HG03097 (cell line): ENCODE results near the gene COA8.
"Not testable (repeated sequence)": the region's sequence is repeated elsewhere in the genome, so short reads cannot be mapped to it uniquely, and the experiment has no call there.

Experiments
- ATAC-seq: cut with Tn5 transposase; IDR thresholded peaks from one replicate; pipeline ENCODE4 v1.9.1; 2021; ENCODE audit not compliant: unreplicated experiment, low FRiP score

COA8 gene

DNA sequence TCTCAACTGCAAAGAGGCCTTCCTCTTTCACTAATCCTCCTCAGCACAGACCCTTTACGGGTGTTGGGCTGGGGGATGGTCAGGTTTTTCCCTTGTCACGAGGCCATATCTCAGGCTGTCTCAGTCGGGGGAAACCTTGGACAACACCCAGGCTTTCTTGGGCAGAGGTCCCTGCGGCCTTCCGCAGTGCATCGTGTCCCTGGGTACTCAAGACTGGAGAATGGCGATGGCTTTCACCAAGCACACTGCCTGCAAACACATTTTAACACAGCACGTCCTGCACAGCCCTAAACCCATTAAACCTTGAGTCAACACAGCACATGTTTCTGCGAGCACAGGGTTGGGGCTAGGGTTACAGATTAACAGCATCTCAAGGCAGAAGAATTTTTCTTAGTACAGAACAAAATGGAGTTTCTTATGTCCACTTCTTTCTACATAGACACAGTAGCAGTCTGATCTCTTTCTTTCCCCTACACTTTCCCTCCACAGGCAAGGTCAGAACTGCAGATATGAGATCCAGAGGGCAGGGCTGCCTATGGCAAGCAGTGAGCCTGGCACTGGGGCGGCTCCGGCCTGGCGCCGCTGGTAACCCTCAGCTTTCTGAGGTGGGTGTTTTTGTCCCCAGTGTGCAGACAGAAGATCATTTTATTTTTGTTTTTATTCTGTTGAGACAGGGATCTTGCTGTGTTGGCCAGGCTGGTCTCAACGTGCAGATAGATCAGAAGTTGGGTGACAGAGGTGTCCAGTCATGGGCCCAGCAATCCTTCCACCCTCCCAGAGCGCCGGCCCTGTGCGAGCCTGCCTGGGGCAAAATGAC, 37.1 kb upstream of the COA8 start:
- ATAC-seq, result not testable (repeated sequence)

DNA sequence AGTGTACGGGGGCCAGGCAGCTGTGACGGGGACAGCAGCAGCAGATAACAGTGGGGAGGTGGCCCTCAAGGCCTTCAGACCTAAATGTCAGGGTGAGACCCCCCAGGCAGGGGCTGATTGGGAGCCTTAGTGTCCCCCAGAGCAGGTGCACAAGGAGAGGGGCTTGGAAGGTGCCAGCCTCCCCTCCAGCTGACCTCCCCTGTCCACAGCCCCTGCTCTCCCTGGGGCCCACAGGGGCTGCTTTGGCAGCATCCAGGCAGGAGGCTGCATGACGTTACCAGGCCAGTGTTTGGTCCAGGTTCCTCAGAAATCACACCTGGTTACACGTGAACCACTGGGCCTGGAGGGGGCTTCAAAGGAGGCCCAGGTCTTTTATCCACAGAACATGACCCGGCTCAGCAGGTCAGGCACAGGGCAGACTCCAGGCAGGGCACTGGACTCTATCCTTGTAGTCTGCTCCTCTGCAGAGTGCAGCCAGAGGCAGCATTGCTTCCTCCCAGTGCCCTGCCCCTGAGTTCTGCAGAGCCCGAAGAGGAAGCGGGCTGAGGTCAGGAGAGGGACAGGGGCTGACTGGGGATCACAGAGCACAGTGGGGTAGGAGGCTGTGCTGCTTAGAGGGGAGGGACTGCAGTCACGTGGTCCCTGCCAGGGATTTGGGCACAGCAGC, 36.4 kb upstream of the COA8 start:
- no peak for ATAC-seq

DNA sequence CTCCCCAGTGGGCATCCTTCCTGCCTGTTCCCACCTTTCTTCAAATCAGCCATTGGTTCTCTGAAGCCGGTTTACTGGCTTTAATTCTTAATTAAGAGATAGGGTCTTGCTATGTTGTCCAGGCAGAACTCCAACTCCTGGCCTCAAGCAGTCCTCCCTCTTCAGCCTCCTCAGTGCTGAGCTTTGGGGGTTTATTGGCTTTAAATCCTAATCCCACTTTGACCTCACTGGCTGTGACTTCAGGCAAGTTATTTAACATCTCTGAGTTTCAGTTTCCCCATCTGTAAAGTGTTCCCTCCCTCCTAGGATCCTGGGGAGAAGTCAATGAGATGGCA, 35.9 kb upstream of the COA8 start:
- no peak for ATAC-seq

GRCh38 chr14:103527408-103528145, 35.2 kb upstream of the COA8 start:
- ATAC-seq, result peak; percentile 40

- ATAC-seq, result no peak
Measured at GRCh38 chr14:103528146-103528586, 34.6 kb upstream of the COA8 start.

DNA sequence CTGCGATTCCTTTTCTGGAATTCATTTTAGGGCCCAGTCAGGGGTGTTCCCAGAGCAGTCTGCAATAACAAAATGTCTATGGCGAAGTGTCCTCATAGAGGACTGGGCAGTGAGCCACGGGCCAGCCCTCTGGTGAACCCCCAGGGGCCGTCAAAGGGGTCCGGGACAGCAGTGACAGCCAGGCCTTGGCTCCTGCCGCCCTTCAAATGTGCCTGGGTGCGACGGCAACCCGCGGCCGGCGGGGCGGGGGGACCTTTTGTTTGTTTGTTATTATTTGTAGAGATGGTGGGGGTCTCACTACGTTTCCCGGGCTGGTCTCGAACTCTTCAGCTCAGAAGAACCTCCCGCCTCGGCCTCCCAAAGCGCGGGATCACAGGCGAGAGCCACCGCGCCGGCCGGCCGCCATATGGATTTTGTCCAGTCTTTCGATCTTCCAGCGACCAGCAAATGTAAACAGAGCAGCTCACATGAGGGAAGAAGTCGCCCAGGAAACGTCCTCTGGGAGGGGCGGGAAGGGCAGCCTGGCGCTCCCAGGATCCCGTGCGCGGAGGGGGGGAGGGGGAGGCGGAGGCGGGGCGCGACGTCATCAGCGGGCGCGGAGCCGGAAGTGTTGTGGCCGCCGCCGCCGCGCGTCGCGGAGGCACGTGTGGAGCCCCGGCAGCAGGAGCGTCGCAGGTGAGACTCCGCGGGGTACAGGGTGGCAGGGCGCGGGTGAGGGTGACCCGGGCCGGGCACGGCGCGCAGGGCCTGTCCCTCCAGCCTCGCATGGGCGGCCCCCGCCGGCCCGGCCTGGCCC, 34.0 kb upstream of the COA8 start, which contains the start of gene TRMT61A:
TRMT61A (plus strand) TSS at position 610 of the 796 bp plus-strand sequence. CDS start 783 bp downstream, outside the sequence.
- peak; percentile 32 for ATAC-seq

GRCh38 chr14:103529383-103530365, 33.1 kb upstream of the COA8 start:
- no peak for ATAC-seq

DNA sequence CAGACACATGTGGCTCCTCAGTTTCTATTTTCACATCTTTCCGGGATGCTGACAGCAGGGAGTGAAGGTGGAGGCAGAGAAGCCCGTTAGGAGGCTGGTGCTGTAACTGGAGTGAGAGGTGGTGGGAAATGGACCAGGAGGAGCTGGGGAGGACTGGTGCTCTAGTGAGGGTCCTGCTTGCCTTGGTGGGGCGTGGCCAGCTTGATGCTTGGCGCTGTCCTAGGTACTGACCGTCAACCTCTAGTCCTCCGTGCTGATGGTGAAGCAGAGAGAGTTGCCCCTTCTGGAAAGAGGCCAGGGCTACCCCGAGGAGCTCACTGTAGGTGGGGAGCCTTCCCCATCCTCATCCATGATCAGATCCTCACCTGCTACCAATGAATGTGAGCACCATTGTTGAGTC, 32.4 kb upstream of the COA8 start:
- ATAC-seq, result no peak

DNA sequence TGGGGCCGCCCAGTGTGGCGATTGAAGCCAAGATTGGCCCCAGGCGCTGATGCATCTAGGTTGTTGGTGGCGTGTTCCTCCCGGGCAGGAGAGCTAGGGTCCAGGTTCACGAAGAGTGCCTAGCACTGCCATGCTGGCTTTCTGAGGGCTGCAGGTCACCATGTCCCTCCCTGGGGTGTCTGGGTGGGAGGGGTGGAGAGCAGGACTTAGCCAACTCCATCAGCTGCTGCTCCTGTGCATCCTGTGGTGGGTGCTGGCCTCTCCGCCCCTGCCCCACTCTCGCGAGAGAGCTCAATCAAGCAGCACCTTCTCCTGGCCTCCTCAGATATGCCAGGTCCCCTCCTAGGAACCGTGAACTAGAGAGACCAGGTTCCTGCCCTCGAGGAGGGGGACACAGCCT, 31.9 kb upstream of the COA8 start:
- ATAC-seq, result no peak

DNA sequence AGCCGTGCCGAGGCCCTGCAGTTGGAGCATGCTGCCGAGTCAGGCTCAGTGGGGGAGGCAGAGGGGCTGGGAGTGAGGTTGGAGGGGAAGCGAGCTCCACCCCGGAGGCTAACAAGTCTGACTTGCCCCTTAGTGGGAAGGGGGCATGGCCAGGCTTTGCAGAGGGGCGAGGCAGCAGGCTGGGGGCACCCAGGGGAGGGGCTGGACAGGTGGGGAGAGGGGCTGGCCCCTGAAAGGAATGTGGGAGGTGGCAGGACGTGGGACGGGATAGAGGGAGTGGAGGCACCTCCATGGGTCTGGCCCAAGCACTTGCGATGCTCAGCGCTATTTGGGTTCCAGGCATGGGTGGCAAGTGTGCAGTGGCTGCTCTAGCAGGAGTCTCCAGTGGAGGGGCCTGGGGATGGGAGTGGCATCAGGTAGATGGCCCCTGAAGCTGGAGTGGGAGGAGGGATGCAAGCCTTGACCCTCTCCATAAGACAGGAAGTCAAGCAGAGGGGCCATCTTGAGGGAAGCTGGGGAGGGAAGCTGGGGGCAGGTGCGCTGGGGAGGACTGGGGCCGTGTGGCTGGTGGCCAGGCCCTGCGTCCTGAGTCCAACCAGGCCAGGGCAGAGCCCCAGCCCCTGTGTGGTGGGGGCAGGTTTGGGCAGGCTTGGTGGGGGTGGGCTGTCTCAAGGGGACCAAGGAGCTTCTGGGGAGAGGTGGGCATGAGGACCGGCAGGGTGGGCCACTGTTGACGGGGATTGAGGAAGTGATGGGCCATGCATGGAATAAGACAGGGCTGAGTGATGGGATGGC, 31.1 kb upstream of the COA8 start:
- no peak for ATAC-seq

DNA sequence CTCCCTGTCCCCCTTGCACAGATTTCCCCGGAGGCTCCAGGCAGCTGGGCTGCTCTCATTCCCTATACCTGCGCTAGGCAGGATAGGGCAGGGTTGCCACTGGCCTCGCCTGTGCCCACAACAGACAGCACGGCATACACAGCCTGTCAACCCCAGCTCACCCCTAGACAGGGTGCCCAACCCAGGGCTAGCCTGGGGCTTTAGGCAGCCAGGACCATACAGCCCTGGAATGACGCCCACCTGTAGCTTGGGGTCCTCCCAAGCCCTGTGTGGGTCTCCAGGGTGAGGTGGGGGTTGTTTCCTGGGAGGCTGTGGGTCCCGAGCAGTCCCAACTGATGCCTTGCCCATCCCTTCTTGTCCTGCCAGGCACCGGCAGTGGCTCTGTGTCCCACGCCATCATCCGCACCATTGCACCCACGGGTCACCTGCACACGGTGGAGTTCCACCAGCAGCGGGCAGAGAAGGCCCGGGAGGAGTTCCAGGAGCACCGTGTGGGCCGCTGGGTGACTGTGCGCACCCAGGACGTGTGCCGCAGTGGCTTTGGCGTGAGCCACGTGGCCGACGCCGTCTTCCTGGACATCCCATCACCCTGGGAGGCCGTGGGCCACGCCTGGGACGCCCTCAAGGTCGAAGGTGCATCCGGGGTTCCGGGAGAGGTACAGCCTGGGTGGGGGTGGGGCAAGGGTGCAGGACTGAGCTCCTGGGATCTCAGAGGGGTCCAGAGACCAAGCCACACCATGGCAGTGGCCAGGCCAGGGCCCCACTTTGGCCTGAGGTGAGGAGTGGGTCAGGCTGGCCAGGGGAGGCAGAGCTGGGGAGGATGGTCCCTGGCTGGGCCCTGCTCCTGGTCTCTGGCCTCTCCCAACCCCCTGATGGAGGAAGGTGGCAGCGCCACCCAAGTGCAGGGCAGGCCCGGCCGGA, 30.3 kb upstream of the COA8 start:
- no peak for ATAC-seq

DNA sequence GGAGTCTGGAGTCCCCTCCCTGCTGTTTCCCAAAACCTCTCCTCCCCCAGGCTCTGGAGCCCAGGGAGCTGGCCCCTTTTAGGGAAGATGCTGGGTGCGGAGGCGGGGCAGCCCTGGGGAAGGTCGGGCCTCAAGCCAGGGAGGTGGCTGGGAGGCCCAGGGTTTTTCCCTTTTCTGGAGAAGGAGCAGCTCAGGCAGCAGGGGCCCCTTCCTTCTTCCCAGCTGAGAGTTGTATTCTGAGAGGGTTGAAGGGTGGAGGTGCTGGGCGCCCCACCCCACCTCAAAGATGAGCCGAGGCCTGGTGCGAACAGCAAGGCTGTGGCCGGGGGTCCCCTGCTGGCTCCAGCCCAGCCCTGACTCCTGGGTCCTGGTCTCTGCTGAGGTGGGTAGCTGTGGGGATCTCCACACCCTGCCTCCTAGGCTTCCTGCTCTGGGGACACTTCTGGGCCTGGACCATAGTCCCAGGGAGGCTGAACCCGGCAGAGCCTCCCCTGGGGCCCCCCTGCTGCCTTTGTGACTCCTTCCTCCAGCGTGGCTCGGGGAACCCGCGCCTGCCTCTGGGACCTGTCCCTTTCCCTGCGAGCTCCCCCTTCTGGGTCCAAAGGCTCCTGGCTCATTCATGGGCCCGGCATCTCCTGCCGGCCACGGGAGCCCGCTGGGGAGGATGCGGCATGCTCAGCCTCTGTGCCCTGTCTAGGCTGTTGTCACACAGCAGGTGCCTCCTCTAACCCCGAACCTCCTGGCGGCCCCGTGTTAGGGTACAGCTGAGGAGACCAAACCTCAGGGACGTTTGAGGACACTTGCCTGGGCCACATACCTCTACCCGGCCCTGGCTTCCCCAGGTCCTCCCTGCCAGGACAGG, 29.4 kb upstream of the COA8 start:
- ATAC-seq, result no peak

- no peak for ATAC-seq
Measured at GRCh38 chr14:103533999-103534575, 28.7 kb upstream of the COA8 start.

GRCh38 chr14:103534576-103535061, 28.1 kb upstream of the COA8 start:
- no peak for ATAC-seq

GRCh38 chr14:103535081-103535890, 27.5 kb upstream of the COA8 start:
- no peak for ATAC-seq
